HT-29 (cell line): ENCODE measurements around the gene TSHB. TPM values are rescaled to one million over a fixed set of nuclear protein-coding genes. Genes with fewer than 3 reads are reported as not detected.

Experiments
- DNase-seq: peaks from one replicate; pipeline ENCODE4 v3.0.0-alpha.2; 2015; ENCODE audit warnings: low spot score
- total RNA-seq: library from RNA; depleted of rRNA; stranded (reverse); fragments of >200 nt; shearing (Covaris generic); gene quantifications from 2 replicates; pipeline ENCODE4 v1.2.3, GENCODE V29; 2014

The TSHB gene
- total RNA-seq, 1 experiment from 2014 or later, result not detected

DNA sequence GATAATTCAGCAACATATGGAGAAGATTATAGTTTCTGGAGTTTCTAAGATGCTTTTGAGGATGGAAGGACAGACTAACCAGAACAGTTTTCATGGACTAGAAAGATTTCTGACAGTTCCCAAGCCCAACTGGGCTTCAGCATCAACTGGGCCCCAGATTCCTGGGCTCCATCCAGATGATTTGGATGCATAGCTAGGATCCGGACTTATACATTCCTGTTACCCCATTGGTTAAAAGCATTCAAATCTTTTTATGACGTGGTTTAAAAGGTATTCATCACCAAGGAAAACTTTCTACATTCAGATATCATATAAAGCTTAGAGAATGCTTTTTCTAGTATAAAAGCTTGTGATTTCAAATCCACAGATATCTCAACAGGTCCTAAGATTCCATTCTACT, 29.7 kb downstream of the TSHB start:
- no peak for DNase-seq

DNA sequence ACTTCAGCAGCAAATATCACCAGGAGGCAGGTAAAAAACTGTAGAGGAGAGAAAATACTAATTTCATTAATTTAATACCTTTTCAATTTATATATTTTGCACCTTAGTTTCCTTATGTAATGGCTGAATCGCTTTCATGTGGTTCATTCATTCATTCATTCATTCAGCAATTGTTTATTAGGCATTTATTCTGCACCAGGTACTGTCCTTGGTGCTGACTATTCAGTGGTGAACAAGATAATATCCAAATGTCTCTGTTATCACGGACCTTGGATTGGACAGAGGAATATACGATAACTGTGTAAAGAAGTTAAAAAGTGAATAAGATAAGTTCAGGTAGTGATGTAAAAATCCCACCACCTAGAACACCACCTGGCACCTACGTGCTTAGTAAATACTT, 30.9 kb downstream of the TSHB start:
- DNase-seq, result no peak

DNA sequence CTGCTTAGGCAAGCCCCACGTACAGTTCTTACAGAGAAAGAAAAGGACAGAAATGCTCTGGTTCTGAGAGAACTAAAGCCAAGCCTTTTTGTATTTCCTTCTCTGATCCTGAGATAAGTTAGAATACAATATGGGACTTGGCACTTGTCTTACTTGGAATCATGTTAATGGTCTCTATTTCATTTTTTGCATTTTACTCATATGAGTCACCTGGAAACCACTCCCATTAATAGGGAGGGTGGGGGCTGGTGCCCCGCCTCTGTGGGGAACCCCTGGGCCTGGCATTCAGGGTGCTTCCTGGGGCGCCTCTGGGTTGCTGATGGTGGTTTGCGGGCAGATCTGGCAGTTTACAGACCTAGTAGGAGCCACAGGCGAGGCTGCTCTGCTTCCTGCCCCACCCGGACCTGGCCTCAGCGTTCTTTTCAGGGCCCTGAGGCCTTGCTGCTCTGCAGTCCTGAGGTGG, 32.9 kb downstream of the TSHB start:
- peak; percentile 89 for DNase-seq

DNA sequence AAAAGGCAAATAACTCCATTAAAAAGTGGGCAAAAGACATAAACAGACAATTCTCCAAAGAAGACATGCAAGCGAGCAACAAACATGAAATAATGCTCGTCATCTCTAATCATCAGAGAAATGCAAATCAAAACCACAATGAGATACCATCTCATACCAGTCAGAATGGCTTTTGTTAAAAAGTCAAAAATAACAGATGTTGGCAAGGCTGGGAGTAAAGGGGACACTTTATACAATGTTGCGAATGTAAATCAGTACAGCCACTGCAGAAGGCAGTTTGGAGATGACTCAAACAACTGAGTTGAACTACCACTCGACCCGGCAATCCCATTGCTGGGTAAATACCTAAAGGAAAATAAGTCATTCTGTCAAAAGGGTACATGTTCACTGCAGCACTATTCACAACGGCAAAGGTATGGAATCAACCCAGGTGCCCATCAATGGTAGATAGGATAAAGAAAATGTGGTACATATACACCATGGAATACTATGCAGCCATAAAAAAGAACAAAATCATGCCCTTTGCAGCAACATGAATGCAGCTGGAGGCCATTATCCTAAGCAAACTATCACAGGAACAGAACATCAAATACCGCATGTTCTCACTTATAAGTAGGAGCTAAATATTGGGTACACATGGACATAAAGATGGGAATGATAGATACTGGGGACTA, 33.7 kb downstream of the TSHB start:
- no peak for DNase-seq

DNA sequence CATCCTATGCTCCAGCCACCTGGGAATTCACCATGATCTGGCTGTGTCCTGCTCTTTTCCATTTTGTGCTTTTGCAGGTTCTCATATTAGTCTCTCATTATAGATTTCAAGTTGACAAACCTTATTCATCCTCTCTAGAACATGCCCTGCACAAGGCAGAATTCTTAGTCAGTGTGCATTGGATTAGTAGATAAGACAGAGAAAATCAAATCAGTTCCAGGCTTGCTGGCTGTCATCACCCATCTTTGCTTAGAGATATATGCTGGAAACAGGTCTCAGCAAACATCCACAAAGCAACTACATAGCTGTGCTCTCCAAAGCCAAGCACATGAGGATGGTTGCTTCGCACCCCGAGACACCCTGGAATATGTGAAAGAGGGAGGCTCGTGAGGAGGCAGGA, 34.8 kb downstream of the TSHB start:
- DNase-seq, result no peak

DNA sequence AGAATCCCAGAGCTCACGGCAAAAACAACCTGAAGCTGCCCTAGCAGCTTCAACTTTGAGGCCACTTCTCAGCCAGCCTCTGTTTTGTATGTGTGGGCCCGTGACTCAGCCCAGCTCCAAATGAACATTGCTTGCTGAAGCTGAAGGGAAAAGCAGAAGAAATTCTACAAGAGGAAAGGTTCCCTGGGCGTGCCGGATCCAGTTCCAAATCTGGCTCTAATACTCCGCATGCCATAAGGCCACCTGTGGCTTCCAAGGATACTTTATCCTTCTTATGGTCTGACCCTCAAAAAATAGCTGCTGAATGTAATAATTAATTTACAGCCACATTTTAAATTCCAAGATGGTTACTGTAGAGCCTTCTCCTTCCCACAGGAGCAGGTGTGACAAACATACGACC, 35.4 kb downstream of the TSHB start:
- DNase-seq, result no peak

DNA sequence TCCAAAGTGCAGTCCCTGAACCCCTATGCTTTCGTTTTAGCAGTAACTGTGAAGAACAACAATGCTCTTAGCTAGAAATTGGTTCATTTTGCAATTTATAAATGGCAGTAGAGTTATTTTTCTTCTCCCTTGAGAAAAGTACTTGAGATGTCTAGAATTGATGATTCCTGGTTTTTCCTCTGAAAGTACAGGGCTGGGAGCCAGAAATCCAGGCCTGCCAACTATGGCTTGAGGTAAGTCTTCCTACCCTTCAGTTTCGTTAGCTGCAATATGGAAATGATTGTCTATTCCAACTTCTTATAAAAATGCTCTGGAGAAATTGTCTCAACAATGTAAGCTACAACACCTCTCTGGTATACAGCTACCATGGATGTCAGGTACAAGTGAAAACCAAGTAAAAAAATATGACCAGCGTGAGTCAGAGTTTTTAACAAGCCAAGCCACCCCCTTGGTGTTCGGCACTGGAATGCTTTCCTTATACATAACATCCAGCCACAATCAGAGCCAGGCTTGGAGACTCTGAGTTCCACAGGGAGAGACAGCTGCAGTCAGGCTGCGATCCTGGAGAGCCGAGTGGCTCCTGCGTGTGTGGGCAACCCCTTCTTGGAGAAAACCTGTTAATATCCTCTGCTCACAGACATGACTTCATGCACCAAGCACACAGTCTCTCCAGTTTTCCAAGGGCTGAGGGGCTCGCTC, 37.7 kb downstream of the TSHB start:
- peak; percentile 19 for DNase-seq

DNA sequence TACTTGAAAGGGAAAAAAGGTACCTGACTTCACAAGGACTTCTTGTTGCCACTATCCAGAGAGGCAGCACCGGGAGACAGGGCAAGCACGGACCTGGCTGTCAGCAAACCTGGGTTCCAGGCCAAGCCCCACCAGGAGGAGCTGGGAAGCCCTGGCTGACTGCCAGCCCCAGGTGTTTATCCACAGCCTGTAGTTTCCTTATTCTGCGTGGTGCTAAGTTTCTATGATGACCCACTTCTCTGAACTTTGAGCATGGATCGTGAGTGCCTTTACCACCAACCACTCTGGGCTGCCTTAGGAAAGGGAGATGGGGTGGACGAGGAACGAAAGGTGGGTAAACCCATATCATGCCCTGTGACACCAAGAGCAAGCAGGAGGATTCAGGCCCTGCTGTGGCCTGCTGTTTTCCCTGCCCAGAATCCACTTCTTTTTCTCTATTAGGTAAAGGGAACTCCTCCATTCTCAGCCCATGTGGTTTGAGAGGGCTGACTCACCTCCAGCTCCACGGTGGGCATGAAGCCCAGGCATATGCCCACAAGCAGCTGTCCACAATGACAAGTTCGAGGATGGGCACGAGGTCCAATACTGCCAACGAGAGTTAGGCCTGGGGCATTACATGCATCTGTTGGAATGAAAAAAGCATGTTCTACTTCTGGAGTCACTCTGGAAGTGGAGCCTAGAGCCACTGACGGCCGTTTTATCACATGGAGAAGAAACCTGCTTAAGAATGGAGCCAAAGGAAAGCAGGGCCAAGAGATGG, 39.4 kb downstream of the TSHB start:
- DNase-seq, result peak; percentile 71

DNA sequence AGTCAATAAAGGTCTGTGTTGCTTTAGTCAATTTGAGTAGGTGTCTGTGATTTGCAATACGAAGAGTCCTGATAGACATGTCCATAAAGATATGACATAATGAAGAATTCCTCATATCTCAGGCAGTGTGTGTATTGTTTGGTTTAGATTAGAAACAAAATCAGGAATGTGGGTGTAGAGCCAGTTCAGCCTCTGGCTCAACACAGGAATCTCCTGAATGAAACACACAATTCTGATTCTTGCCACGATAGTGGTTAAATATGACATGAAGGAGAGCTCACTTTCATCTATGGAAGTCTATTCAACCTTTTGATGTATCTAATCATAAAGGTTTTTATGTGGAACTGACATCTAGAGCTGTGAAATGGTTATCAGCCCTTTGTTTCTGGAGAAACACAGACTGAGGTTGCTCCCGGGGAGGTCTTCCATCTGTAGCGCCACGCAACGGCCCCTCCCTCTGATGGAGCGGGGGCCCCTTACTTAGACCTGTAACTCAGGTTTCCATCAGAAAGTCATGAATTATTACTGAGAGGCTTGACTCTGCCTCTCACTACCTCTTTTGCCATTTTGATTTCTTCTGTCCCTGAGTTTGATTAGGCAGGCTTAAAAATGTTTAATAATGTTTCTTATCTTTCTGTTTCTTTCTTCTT, 40.2 kb downstream of the TSHB start:
- DNase-seq, result peak; percentile 58

DNA sequence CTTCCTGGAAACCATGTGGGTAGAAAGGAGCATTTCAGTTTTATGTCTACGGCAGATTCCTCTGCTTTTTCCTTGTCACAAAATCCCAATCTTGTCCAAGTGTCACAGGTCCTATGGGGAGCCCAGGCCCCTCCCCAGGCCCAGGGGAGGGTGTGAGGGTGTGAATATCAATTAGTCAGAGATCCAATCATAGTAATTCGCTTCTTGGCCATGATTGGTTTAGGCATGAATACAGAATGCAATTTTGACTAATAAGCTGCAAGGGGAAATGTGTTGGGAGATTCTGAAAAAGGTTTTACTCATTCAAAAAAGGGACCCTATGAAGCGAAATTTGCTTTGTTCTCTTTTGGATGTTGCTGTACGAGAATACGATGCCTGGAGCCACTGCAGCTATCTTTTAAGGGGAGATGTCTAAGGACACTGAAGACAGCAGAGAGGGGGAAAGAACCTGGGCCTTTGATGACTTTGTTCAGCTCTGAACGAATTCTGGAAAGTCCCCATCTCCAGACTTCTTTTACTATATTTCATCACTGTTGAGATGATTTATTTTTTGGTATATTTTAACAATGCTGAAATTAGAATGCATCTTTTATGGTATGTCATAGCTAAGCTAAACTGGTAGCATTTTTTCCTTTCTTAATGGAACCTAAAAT, 41.5 kb downstream of the TSHB start:
- DNase-seq, result no peak

DNA sequence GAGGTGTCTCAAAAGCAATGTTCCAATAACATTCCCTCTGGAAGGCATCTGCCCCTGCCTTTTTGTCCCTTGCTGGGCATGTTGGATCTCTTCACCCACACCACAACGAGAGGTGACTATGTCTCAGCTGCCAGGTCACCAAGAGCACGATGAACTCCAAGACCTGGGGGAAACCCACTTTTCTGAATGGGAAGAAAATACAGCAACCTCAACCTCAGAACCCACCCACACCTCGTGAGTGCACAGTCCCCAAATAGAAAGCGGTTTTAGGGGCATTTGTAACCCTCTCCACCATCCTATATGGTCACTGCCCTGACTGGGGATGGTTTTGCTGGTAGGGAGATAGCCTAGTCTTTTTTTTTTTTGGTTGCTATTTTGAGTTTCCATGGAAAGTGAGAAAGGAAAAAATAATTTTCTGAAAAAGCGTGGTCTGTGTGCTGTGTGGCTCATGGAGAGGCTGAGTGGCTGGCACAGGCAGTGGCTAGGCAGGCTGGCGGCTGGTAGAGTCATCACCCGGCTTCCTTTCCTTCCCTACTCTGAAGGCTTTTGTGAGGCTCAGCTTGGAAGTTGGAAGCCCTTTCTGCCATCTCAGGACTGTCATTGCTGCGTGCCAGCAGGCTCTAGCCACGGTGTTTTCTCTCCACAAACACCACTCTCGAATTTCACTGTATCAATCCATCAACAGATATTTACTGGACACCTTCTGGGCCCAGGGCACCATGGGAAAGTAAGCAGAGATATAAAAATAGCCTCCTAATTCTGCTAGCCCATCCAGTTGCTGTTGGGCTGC, 43.9 kb downstream of the TSHB start:
- DNase-seq, result no peak

DNA sequence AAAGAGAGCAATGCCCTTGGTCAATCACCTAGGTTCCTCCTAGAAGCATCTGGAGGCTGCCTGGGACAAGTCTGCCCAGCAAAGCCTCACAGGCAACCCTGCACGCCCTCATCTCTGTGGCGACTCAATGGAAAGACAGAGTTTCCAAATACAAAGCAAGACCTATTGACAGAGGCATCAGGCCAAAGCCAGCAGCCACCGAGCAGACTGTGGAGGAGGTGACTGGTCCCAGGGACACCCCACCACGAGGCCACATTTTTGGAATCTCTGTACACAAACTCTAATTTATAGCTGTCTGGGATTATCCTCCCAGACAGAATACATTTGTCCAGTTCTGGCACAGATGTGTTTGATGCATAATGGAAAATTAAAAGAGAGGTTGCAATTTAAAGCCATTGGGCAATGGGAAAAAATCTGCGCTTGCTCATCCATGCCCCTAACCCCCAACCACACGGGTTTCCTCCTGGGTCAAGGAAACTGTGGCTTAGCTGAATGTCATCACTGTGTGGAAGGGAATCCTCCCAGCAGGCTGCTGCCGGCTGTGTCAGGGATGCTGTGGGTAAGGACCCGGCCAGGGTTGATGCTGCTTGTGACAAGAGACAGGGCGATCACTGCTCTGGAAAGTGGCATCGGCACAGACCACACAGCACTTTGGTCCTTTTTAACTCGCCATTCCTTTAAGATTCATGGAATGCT, 45.4 kb downstream of the TSHB start:
- DNase-seq, result no peak

DNA sequence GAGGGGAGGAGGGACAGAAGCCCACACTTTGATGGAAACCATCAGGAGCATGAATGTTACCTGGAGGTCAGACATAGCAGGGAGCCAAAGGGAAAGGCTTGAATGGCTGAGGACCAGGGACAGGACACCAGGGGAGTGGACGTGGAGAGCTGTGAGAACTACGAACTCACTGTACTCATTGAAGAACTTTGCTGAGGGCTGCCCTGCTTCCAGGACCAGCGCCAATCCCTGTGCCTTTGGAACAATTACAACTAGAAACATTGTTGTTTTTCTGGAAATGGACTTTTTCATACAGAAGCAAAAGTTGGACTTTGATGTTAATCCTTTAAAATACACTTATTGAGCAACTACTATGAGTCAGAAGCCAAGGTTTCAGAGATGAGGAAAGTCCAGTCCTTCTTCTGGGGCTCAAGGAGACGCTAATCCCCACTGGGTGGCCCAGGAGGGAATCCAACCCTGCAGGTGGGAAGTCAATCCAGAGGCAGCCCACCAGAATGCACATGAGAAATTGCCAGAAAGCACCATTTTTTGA, 46.8 kb downstream of the TSHB start:
- no peak for DNase-seq

DNA sequence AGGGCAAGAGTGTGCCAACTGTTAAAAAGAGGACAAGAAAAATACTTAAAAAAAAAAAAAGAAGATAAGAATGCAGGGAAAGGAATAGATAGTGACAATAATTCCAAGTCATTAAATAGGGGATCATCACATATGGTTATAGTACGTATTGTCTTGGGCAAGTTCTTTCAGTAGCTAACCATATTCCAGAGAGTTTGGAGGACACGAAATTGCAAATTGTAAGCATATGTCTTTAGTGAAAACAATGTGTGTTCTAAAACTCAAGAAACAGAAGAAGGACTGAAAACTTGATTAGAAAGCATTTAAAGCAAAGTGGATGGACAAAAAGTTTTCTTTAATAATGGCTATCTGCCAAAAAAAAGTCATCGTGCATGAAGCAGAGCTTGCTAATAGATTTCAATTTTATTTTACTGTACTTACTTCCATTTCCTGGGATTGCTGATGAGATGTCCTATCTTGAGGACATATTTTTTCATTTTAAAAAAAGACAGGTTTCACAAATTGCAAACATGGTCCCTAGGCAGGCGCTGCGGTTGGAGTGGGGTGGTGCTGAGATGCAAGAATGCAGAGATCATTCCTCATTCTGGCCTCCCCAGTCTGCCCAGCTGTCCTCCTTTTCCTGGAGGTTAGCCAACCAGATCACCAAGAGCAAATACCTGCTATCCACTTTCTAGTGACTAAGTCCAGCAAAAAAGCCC, 47.8 kb downstream of the TSHB start:
- DNase-seq, result no peak

DNA sequence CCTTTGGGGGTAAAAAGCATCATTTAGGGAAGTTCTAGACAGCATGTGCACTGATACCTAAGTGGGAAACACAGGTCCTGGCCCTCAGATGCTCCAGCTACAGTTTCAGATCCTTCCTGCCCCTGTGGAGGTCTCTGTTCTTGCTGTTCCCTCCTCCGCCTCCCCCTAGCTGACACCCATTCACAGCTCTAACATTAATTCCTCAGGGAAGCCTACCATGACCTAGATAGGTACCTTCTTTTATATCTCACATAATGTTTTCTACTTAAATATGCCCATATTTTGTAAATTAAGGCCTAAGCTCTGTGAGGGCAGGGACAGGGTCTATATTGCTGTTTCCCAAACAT, 48.3 kb downstream of the TSHB start:
- DNase-seq, result no peak

DNA sequence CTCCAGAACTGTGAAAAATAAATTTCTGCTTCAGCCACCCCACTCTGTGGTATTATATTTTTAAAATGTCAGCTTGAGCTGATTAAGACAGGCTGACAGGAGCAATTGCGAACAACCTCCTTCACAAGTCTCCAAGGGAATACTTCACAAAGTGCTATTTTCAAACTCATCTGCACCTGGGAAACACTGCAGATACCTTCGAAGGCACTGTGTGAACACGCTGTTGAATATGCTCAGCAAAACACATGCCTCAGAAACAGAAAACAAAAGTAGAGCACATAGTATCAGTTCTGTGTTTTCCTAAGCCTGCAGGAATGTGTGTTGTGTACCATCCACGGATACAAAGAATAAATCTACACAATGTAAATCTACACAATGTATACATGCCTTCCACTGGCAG, 49.1 kb downstream of the TSHB start:
- DNase-seq, result no peak

DNA sequence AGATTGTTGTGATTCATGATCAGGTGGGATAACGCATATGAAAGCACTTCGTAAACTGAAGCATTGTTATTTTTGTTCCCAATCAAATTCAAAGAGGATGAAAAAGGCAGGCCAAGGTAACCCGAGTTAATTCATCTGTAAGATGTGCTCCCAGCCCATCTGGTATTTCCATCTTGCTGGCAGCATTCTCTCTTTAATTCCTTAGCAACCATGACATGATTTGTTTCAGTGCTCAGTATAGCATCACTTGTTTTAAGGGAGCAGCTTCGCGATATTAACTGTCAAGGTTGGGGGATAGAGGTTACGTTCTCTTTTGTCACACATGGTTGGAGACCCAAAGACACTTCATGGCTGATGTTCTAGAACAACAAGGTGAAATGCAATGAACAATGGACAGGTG, 53.3 kb downstream of the TSHB start:
- DNase-seq, result no peak
